NCI-H1105 (cell line): ENCODE results near the gene IFTAP.
A peak's percentile ranks its signal among the peaks of the same experiment; 100 is the strongest.
"Not testable (repeated sequence)": the region's sequence is repeated elsewhere in the genome, so short reads cannot be mapped to it uniquely, and the experiment has no call there.

Source experiments
- DNase-seq: peaks from one replicate; lab custom pipeline; 2025; lab: John Stamatoyannopoulos, UW

The IFTAP gene

DNA sequence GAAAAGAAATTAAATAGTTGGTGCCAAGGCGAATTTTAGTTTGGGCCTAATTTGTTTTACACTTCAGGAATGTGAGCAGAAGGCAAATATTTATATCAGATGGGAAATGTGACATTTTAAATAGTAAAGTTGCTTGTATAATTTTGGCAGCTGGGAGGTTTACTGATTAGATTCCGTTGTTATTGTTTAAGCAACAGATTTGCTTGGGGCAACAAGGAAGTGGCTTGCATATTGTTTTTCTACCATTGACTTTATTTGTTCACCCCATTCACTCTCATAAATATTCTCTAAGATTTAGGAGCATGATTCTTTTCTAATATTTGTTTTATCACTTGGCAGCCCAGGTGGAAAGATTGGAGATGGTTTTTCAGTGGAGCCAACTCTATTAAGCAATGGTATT lies 44.3 kb downstream of the IFTAP start:
- no peak for DNase-seq

DNA sequence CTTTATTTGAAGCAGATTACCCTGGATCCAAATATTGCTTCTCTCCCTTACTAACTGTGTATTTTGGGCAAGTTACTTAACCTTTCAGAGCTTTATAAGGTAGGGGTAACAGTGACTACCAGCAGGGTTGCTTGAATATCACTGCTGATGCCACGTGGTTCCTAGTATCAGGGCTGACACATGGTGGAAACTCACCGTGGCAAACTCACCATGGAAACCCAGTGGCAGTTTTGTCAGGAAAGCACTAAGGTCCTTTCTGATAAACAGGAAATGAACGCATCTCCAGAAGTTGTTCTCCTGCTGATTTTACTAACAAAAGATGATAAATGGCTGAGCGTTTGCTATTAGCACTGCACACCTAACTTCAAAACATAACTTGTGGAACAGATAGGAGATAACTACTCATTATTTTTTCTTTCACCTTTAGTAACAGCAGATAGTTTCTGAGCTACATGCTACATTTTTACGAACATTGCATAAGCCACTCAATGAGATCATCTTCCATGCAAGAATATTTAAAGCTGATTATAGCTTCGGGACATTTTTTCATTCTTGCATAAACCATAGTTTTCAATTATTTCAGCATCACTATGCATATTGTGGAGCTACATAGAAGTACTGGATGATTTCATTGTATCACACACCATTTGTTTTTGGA lies 63.4 kb downstream of the IFTAP start:
- no peak for DNase-seq

DNA sequence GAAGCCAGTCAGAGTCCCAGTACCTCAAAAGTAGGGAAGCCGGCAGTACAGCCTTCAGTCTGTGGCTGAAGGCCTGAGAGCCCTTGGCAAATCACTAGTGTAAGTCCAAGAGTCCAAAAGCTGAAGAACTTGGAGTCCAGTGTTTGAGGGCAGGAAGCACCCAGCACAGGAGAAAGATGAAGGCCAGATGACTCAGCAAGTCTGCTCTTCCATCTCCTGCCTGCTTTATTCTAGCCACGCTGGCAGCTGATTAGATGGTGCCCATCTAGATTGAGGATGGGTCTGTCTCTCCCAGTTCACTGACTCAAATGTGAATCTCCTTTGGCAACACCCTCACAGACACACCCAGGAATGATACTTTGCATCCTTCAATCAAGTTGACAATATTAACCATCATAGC lies 67.1 kb downstream of the IFTAP start:
- not testable (repeated sequence) for DNase-seq

DNA sequence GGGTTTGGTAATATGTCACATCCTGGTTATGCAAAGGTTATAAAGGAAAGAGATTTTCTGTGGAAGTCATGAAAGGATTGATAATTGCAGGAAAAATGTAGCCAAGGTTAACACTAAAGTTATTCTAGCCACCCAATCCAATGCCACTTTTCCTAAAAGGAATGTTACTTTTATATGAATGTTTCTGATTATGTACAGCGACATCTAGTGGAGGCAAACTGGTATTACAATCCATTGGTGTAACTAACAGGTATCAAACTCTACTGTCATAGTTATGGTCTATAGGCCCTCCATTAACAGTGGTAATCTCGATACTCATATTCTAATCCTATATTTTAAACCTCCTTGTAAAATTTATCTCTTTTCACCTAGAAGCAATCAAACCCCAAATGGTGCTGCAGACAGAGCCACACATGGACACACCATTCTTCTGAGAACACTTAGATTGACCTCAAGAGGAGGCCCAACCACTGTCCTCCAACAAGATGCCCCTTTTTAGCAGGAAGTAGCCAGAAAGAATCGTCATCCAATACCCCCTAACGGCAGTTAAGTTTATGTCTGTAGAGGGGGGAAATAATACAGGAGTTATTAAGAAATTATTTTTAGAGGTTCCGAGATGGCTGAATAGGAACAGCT lies 78.6 kb downstream of the IFTAP start:
- DNase-seq: peak; percentile 16

DNA sequence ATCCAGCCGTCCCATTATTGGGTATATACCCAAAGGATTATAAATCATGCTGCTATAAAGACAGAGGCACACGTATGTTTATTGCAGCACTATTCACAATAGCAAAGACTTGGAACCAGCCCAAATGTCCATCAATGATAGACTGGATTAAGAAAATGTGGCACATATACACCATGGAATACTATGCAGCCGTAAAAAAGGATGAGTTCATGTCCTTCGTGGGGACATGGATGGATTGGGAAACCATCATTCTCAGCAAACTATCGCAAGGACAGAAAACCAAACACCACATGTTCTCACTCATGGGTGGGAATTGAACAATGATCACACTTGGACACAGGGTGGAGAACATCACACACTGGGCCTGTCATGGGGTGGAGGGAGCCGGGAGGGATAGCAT lies 85.2 kb downstream of the IFTAP start:
- DNase-seq: not testable (repeated sequence)

DNA sequence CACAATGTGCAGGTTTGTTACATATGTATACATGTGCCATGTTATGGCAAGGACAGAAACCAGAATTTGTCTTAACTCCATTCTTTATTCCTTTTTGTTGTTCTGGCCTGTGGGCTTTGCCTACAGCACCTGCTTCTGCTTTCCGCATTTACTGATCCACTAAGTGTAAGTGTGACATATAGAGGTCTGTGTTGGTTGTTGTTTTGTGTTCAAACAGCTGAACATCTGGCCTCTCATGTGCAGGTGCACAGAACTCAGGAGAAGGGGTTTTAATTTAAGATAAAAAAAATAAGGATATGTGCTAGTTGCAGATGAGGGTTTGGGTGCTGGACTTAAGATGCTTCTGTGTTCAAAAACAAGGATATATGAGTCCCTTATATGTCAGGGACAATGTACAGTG lies 89.5 kb downstream of the IFTAP start:
- DNase-seq: no peak

DNA sequence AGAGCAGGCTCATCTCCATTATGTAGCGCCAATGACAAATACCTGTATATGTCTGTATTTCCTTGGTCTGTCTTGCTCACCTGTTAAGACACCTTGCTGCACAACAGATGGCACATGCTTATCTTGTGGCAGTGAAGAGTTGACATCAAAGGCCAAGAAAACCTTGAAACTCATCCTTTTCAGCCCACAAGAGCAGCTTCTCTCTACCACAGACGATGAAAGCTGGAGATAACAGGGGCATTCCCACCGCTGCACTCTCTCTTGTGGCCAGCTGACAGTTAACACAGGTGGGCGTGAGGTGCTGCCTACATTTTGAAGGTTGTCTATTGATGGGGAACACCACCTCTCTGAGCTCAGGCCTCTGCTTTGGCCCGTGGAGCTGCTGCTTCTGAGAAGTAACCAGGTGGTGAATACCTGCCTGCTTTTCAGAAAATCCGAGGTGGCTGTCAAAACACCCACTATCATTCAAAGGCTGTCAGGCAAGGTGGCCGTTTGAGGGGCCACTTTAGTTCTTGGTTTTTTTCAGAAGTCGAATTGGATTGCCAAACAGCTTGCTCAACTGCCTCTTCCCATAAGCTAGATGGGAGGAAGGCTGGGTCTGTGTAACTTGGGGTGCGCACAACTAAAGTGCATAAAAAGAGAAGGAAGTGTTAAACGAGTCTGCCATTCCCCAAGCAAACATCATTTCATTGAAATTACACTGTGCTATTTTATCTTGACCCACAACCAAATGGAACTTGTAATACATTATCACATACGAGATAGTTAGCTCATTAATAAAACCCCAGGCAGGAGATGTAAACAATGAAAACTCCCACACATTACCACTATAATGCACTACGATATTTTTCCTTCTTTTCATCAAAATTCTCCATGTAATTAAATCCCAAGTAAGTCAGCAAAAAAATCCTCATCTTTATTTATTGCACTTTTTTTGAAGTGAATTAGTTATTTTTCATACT lies 90.8 kb downstream of the IFTAP start:
- no peak for DNase-seq

DNA sequence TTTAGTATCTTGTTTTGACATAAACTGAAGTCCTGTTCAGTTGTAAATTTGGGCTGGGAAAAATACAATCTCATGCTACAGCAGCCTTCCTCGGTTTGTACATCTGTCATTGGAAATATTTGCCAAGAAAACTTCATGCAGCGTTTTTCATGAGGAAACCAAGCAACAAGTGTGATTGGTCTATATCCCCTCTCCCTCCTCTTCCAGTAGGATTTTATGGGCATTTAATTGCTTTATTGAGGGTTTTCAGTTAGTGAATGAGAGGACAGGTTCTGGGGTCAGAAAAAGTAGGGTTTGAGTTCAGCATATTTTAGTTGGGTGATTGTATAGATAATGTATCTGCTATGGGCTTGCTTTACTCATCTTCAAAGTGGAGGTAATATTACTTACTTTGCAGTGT lies 93.8 kb downstream of the IFTAP start:
- DNase-seq: no peak

DNA sequence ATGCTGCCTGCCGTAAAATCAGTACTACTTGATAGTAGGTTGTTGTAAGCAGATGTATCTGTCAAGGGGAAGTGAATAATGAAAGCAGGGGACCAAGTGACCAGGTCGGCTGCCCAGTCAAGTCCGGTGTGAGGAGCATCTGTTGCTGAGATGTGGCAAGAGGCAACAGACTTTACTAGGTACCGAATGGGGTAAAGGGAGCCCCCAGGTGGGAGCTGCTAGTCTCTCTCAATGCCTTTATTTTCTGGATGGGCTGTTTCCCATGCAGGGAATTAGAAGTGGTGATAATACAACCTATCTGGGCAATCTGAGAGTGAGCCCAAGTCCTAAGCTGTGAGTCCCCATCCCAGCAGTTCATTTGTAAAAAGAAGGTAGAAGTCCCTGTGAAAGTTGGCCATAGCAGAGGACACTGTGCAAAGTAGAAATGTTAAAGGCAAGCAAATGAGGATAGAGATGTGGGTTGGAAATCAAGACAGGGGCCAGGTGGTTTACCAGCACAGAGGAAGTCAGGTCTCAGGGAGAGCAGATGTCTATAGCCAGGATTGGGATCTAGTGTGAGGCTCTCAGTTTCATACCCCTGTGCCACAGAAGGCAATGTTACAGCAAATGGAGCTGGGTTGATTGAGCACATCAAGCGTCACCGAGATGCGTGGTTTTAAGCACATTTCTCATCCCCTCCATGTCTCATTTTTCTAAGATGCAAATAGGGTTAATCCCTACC lies 94.4 kb downstream of the IFTAP start:
- DNase-seq: no peak

DNA sequence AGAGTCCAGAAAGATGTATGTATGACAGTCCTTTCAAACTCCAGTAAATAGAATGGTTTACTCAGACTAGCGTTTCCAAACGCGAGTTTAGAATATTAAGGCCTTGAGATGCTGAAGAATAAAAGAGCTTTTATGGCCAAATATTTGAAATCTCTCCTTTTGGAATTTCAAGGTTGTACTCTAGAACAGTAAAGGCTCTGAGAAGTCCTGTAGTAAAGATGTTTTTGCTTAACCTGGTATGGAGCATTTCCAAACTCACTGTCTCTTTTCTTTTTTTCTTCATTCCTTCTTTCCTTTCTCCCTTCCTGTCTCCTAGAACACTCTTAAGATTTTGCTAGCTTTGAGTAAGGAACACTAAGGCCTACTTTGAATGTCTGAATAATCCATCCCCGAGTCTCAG lies 95.1 kb downstream of the IFTAP start:
- no peak for DNase-seq

DNA sequence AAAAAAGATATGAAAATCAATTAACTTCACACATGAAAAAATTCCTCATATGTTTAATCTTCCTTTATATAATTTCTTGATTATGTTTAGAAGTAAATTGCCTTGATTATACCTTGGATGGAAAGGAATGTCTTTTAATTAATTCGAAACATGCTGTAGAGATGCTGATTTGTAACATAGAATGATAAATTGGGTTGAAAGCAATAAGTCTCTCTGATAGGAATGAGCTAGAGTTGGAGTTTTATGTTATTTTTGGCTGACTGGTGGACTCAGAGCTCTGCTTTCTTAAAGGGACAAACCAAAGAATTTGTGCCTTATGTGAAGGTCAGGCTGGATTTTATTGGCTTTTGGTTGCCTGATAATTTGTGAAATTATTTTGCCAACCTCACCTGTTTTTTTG lies 98.4 kb downstream of the IFTAP start:
- DNase-seq: no peak

DNA sequence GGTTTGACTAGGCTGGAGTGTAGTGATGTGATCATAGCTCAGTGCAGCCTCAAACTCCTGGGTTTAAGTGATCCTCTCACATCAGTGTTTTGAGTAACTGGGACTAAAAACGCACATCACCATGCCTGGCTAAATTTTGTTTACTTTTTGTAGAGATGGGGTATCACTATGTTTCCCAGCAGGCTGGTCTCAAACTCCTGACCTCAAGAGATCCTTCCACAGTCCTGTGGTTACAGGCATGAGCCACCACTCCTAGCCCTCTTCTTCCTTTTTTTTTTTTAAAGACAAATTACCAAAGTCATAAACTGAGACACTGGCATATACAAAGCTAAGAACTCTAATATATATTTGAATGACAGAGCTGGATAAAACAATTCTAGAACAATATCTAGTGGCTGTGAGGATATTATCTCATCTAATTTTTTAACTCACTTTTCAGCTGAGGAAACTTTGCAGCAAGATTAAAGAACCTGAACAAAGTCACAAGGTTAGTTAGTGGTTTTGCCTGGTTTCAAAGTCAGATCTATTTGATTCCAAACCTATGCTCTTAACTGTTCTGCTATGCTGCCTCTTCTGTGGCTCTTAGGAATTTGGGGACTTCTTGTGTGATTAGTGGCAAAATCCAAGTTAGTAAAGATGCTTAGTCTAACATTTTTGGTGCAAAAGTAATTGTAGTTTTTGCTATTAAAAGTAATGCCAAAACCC lies 99.0 kb downstream of the IFTAP start:
- no peak for DNase-seq

DNA sequence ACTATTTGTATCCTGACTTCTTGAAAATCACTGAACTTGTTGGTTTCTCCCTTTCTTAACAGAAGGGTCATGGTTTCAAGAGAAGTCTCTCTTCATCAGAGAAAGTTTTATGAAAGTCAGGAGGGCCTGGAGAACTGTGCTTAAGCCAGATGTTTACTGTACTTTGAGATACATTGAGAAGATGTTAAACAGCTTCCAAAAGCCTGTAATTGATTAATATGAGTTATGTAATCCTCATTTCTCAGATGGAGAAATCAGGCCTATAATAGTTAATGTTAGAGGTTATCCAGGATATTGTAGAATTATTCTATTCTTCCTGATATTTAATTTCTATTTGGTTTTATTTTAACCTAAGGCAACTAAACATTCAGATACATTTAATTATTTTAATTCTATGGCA lies 100.8 kb downstream of the IFTAP start:
- no peak for DNase-seq

DNA sequence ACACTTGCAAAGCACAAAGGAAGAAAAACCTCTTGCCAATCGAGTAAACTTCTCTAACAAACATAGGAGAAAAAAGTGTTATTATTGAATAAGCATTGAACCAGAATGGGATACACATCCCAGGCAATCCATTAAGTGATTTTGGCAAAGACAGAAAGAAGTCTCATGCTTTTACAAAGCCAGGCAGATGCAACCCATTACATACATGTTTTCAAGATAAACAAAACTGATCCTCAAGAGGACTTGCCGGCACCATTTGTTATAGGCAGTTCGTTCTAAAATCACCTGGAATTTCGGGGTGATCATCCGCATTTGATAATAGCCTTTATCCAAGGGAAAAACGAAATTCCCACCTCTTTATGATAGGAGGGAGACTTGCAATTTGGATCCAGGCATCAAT lies 101.3 kb downstream of the IFTAP start:
- no peak for DNase-seq

DNA sequence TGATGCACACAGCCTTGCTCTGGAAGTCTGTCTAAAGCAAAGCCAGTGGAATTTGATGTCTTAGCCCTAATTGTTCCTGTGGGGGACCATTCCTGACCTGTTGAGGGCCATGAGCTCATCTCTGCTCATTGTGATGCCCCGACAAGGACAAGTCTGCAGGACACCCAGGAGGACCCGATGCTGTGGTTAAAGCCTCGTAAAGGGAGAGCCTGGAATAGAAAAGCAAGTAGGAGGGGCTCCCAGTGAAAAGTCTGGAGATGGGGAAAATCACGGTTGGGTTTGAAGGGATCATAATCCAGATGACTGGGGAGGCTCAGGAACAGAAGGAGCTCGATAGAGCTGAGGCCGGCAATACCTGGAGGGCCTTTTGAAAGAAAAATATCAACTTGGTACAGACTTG lies 102.2 kb downstream of the IFTAP start:
- no peak for DNase-seq

DNA sequence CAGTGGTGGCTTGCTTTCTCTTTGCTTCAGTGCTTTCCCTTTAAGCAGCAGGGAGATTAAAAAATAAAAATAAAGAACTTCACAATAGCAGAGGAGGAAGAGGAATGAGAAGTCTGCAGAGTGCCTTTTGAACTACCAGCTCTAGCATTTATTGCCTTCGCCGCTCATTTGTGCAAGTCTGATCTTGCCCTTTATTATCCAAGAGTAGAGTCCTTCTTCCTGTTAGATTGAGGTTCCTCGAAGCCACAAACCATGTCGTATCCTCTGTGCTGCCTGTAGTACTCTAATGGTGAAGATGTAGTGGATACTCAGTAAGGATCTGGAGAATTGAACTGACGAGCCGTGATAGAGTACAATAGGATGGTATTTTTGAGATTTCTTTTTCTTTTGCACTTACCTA lies 105.0 kb downstream of the IFTAP start:
- DNase-seq: no peak

DNA sequence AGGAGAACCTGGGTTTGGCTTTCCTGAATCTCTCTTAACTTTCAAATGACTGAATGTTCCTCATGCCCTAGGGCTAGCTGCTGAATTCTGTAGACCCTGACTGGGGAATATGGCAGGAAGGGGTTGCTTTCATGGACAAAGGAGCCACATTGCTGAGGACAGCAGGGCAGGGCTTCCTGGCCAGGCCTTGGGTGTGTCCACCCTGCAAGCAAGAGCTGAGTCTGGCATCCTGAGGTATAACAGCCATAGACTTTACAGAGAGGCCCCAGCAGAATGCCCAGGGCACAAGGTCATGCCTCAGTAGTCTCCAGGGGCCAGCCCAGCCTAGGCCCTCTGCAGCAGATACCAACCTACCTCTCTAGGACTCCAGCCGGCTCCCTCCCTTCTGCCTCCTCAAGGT lies 105.9 kb downstream of the IFTAP start:
- DNase-seq: no peak

DNA sequence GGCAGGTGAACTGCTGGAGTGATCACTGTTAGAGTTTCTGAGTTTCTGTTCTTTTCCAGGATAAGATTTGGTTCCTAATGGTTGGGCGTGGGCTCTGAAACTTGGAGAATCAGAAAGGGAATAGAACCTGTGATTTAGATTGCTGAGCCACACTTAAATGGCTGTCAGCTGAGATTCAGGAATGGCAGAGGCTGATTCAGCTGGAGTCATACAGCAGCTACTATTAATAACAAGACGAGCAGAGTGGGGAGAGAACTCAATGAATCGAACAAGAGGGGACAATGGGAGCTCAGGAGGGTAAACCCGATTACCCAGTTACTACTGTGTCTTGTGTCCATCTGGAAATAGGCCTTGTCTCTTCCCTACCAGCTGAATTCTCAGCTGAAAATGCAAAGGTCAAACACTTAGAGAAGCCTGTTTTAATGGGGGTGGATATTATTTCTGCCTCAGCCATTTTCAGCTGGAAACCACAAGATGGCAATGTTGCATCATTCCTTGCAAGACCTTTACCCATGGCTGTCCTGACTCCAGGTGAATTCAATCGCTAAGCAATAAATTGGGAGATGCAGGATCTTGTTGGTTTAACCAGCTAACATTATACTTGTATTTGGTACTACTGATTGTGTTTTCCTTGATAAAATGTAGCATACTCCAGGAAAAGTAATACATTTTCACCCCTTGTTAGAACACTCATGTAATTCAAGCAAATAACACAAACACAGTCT lies 108.2 kb downstream of the IFTAP start:
- DNase-seq: peak; percentile 61

DNA sequence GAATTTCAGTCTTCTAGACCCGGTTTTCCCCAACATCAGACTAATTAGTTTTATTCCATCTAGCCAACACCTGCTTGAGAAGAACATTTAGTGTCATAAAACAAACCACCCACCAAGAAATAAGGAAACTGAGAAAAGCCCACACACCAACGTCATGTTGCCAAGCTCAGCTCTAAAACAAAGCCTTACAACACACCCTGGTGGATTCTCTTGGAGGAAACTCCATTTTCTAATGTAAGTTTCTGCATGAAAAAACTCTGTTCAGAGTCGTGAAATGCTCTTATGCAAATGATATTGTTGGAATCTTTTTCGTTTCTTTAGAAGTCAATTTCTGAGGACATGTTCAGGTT lies 108.7 kb downstream of the IFTAP start:
- DNase-seq: no peak
